Measurements from ENCODE around the gene BACH1. TPM values are rescaled to one million over a fixed set of nuclear protein-coding genes. Genes with fewer than 3 reads are reported as not detected.

Gene BACH1
- polyA plus RNA-seq, 1 experiment: 72.2 TPM

DNA sequence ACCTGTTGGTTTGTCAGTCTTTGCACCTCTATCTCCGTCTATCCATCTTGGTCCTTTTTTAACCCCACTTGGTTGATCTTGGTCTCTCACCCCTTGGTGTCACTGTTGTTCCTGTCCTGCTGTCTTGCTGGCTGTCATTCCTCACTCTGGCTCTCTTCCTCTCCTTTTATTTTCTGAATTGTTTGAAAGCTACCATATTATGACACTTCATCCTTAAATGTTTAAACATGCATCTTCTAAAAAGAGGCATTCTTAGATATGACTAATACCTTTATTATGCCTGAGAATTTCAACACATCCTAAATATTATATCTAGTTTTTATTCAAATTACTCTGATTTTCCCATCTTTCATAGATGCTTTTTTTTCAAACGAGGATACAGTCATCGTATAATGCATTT lies 37.0 kb downstream of the BACH1 start:
- ChIA-PET CTCF (interaction anchor here (0.6 to 1.3 kb wide), 2 partner anchors 8 to 172 kb away, joined by 3 read pairs; no protein-coding TSS in a partner anchor), POLR2A (interaction anchor here (1.4 to 1.9 kb wide), 3 partner anchors 8 to 221 kb away, joined by 4 to 8 read pairs (median 8); partner anchors contain the start of gene BACH1)
- Histone ChIP-seq H3K27me3 (ENCODE audit: control insufficient read depth, insufficient read depth, low read length) (no peaks in the 10 kb centered on the region), H3K4me3 (ENCODE audit: low read depth, low read length) (no peak overlapping the region), H3K27ac (ENCODE audit: low read depth, low read length) (peak overlapping the region; percentile 58), H3K9me3 (ENCODE audit: control insufficient read depth, insufficient read depth, low read length) (no peaks in the 10 kb centered on the region)
- TF ChIP-seq, protein P1, sequence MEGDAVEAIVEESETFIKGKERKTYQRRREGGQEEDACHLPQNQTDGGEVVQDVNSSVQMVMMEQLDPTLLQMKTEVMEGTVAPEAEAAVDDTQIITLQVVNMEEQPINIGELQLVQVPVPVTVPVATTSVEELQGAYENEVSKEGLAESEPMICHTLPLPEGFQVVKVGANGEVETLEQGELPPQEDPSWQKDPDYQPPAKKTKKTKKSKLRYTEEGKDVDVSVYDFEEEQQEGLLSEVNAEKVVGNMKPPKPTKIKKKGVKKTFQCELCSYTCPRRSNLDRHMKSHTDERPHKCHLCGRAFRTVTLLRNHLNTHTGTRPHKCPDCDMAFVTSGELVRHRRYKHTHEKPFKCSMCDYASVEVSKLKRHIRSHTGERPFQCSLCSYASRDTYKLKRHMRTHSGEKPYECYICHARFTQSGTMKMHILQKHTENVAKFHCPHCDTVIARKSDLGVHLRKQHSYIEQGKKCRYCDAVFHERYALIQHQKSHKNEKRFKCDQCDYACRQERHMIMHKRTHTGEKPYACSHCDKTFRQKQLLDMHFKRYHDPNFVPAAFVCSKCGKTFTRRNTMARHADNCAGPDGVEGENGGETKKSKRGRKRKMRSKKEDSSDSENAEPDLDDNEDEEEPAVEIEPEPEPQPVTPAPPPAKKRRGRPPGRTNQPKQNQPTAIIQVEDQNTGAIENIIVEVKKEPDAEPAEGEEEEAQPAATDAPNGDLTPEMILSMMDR (IDR thresholded peaks at IDR 0.05; ENCODE audit: low read depth, low read length): no peak
- no peak for DNase-seq (ENCODE audit: low read depth, low spot score)

GRCh38 chr21:29338256-29338655 lies 39.5 kb downstream of the BACH1 start:
- TF ChIP-seq, protein P1 (IDR thresholded peaks at IDR 0.05; ENCODE audit: low read depth, low read length): no peak
- DNase-seq (ENCODE audit: low read depth, low spot score): no peak
- H3K27me3 ChIP-seq (ENCODE audit: control insufficient read depth, insufficient read depth, low read length): no peaks in the 10 kb centered on the region
- no peaks in the 10 kb centered on the region for H3K9me3 ChIP-seq (ENCODE audit: control insufficient read depth, insufficient read depth, low read length)
- no peak overlapping the region for H3K27ac ChIP-seq (ENCODE audit: low read depth, low read length)
- POLR2A ChIA-PET: interaction anchor here (1.2 kb wide), 1 partner anchor 156 kb away, joined by 4 read pairs; no protein-coding TSS in a partner anchor
- CTCF ChIA-PET: interaction anchor here (2.4 to 3.1 kb wide), 2 partner anchors 10 to 174 kb away, joined by 10 to 15 read pairs; no protein-coding TSS in a partner anchor
- H3K4me3 ChIP-seq (ENCODE audit: low read depth, low read length): no peak overlapping the region

DNA sequence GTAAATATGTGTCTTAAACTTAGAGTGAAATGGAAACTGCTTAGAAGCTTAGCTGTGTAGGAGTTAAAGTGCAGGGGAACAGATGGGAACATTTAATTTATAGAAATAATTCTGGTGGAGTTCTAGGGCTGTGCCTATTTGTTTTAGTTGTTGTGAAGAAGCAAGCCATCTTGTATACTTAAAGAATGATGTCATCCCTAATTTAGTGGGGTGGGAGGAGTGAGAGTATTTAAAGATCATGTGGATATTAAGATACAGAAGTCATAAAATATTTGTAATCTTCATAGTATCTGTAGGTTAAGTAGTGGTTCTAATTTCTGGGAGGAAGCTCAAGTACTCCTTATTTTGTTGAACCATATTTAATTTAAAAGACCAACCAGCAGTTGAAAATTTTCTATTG lies 41.5 kb downstream of the BACH1 start:
- no peak overlapping the region for H3K27ac ChIP-seq (ENCODE audit: low read depth, low read length)
- CTCF ChIA-PET: interaction anchor here (0.8 to 3.1 kb wide), 4 partner anchors 8 to 176 kb away, joined by 3 to 15 read pairs (median 6); no protein-coding TSS in a partner anchor

GRCh38 chr21:29342363-29342957 lies 43.7 kb downstream of the BACH1 start:
- Histone ChIP-seq H3K4me3 (ENCODE audit: low read depth, low read length) (peak overlapping the region; percentile 27), H3K9me3 (ENCODE audit: control insufficient read depth, insufficient read depth, low read length) (no peaks in the 10 kb centered on the region), H3K27ac (ENCODE audit: low read depth, low read length) (peak overlapping the region; percentile 93), H3K27me3 (ENCODE audit: control insufficient read depth, insufficient read depth, low read length) (no peaks in the 10 kb centered on the region)
- ChIA-PET CTCF (interaction anchor here (1.1 to 8.5 kb wide), 3 partner anchors 42 to 252 kb away, joined by 4 to 45 read pairs (median 5); no protein-coding TSS in a partner anchor), POLR2A (interaction anchor here (0.6 to 2.5 kb wide), 8 partner anchors 8 to 257 kb away, joined by 3 to 12 read pairs (median 6); no protein-coding TSS in a partner anchor)
- TF ChIP-seq, protein P1 (IDR thresholded peaks at IDR 0.05; ENCODE audit: low read depth, low read length): peak; percentile 21; the same call in 1 of the 2 replicates
- peak; percentile 97 for DNase-seq (ENCODE audit: low read depth, low spot score)

More for the DNA sequence above, 41.5 kb downstream of the BACH1 start:
- Histone ChIP-seq H3K27me3 (ENCODE audit: control insufficient read depth, insufficient read depth, low read length) (no peaks in the 10 kb centered on the region), H3K4me3 (ENCODE audit: low read depth, low read length) (no peak overlapping the region), H3K9me3 (ENCODE audit: control insufficient read depth, insufficient read depth, low read length) (no peaks in the 10 kb centered on the region)
- POLR2A ChIA-PET: interaction anchor here (1.2 kb wide), 1 partner anchor 41 kb away, joined by 3 read pairs; no protein-coding TSS in a partner anchor
- DNase-seq (ENCODE audit: low read depth, low spot score): no peak
- TF ChIP-seq, protein P1 (IDR thresholded peaks at IDR 0.05; ENCODE audit: low read depth, low read length): no peak

DNA sequence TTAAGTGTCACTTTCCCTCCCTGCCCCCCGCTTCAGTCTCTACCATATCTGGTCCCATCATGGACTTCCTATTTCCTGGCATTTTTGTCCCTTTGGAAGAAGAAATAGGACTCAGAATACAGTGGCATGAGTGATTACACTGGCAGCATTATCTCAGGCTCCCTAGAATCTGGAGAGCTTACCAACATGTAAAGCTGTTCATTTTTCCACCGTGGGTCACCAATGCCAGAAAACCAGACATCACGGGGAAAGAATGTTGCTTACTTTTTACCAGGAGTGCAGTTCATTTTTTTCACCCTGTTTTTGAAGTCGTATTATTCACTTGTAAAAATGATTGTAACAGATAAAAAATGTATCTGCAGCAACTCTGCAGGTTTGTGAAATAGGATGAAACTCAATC lies 44.8 kb downstream of the BACH1 start:
- Histone ChIP-seq H3K27ac (ENCODE audit: low read depth, low read length) (peak overlapping the region; percentile 96), H3K9me3 (ENCODE audit: control insufficient read depth, insufficient read depth, low read length) (no peaks in the 10 kb centered on the region), H3K27me3 (ENCODE audit: control insufficient read depth, insufficient read depth, low read length) (no peaks in the 10 kb centered on the region), H3K4me3 (ENCODE audit: low read depth, low read length) (no peak overlapping the region; the same call in 1 of the 2 replicates)
- ChIA-PET CTCF (interaction anchor here (1.3 to 8.5 kb wide), 4 partner anchors 28 to 253 kb away, joined by 4 to 45 read pairs (median 4); no protein-coding TSS in a partner anchor), POLR2A (interaction anchor here (0.5 to 2.5 kb wide), 7 partner anchors 8 to 219 kb away, joined by 4 to 12 read pairs (median 6); no protein-coding TSS in a partner anchor)
- TF ChIP-seq, protein P1 (IDR thresholded peaks at IDR 0.05; ENCODE audit: low read depth, low read length): no peak
- peak; percentile 77 for DNase-seq (ENCODE audit: low read depth, low spot score)
